GM18507 (cell line): Measurements from ENCODE around the gene PRG2.

Experiments used
- DNase-seq: peaks from one replicate; pipeline ENCODE4 v3.0.0; 2011; ENCODE audit warnings: low read depth; ENCODE audit not compliant: insufficient read length; ENCODE audit errors: extremely low spot score
- FAIRE-seq: peaks from 2 replicates; lab custom pipeline; 2011; peaks lifted over from hg19 to GRCh38; lab: Jason Lieb, UNC

Gene PRG2, protein sequence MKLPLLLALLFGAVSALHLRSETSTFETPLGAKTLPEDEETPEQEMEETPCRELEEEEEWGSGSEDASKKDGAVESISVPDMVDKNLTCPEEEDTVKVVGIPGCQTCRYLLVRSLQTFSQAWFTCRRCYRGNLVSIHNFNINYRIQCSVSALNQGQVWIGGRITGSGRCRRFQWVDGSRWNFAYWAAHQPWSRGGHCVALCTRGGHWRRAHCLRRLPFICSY

DNA sequence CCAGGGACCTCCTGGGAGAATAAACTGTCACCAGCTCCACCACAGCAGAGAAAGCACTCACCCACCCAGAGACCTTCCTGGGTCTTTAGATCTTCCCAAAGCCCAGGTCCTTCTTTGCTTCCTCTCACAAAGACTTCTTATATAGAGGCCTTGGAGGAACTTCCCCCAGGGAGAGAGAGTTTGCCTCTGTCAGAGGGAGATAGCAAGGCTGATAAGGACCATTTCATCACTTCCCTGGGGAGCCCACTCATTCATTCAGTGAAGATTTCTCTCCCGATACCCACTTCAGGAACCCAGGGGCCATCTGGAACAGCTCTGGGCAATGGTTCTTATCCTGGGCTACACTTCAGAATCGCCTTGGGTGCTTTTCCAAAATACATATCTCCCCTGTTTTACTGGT lies at the start of gene PRG2:
Gene PRG2, minus strand, starts transcription at position 116 of the 400 bp plus-strand sequence. CDS start 706 bp downstream, outside the sequence.
- FAIRE-seq, result no peak

DNA sequence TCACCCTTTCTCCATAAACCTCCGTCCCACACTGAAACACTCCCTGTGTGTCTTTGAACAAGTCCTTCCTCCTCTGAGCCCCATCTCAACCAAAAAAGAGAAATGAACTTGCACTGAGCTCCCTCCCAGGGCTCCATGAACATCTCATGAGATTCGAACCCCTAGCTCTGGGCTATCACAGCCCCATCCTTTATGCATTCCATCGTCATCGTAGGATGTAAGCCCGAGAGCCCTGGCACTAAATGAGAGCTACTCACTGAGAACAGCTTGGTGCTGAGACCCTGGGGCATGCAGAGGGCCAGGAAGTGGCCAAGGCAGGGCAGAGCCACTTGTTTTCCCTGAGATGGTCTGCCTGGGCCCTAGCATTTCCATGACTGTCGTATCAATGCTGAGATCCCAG lies 49.3 kb upstream of the PRG2 start:
- DNase-seq, result no peak
- FAIRE-seq, result no peak

More for the DNA sequence above, at the start of gene PRG2:
- DNase-seq, result no peak

DNA sequence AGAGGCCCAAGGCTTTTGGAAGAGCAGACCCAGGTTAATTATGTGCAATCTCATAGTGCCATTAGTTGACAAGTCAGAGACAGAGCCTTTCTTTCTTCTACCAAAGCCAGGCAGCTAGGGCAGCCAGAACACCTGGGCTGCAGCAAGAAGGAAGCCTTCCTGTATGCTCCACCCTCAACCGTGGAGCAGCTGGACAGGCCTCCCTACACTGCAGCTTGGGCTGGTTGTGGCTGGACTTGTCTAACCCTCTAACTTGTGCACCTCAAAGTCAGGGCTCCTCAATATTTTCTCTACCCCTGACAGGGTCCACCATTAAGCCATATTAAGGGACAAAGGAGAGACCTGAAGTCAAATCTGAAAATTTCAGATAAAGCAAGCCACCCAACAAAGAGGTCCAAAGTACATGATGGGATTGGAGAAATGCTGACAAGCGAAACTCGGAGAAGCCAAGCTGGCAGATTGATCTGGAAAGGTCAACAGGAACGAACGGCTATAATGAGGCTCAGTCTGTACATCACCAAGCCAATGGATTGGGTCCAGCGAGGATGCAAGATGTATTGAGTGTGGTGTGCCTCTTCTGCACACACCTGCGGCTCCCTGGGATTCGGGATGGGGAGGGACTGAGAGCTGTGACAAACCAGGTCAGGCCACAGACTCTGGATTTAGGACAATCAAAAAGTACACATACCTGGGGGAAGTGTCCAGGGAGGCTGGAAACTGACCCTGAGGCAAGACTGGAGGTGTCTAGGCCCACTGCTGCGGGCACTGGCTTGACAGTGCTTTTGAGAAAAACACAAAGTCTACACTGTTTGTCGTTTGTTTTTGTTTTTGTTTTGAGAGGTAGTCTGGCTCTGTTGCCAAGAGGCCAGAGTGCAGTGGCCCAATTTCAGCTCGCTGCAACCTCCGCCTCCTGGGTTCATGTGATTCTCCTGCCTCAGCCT lies 48.2 kb upstream of the PRG2 start:
- no peak for DNase-seq
- no peak for FAIRE-seq

DNA sequence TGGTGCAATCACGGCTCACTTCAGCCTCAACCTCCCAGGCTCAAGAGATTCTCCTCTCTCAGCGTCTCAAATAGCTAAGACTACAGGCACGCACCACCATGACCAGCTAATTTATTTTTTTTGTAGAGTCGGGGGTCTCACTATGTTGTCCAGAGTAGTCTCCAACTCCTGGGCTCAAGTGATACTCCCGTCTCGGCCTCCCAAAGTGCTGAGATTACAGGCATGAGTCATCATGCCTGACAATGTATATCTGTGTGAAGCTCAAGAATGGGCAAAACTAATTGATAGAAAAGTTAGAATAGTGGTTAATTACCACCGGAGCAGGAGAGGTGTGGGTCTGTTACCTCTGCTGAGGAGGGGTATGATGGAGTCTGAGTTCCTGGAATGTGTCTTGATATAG lies 45.6 kb upstream of the PRG2 start:
- FAIRE-seq, result no peak

DNA sequence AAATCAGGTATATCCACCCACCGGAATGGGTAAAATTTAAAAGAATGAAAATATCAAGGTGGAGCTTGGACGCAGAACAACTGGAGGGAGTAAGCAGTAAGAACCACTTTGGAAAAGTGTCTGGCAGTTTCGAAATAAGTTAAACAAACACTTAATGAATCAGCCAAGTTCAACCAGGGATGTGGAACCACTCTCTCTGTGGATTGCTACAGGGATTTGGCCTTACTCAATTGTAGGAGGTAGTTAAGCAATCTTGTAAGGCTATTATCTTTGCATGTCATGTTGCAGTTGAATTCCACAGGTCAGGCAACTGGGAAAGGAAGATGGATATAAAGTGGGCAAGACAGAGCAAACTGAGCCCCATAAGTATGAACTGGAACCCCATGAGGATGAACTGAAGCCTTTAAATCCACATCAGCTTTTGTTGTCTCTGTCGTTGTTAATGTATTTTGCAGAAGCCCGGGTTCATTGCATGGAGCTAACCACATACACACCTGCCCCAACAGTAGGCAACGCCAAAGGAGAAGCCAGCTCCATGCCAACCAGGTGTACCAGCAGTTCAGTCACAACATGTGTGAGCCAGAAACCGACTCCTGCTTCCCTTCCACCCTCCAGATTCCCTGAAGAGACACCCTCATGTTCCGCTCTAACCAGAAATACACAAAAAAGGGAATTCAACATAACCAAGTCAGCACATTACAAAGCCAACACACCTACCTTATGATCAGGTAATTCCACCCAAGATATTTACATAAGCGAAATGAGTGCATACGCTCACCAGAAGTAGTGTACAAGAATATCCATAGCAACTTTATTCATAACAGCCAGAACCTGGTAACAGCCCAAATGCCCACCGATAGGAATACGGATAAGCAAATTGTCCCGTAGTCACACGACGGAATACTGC lies 44.4 kb upstream of the PRG2 start:
- DNase-seq, result no peak
- FAIRE-seq, result no peak

More for the DNA sequence above, 45.6 kb upstream of the PRG2 start:
- DNase-seq, result no peak

DNA sequence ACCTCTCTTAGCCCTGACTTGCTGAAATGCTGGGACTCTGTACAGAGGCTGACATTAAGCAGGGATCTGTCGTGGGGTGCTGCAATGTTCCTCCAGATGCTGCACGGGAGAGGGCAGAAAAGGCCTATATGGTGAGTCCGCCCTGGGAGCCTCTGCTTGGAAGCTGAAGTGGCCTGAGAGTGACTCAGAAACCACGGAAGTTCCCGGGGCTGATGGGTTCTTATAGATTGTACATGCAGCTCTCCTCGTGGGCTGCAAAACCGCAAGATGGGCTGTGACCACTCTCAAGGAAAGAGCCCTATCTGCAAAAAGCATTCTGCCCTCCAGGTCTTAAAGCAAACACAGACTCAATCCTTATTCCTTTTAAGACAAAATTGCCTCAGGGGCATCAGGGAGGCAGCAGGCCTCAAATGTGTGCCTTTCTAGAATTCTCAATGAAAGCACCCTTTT lies 42.3 kb upstream of the PRG2 start:
- FAIRE-seq, result no peak

DNA sequence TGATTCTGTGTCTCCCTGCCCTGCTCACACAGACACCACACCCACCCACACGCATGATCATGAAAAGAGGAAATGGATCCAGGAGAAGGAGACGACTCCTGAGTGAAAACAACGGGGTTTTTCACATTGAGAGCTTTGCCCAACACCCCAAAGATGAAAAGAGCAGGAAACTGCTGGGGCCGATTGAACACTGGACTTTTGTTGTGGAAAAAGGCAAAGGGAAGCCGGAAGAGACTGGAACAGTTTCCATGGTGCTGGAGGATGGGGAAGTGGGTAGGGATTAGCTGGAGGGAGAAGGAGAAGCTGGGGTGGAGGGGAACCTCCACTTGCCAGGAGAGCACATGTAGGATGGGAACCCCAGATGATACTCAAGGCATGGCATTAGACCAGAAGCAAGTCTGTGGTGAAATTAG lies 41.7 kb upstream of the PRG2 start:
- no peak for FAIRE-seq

More for the DNA sequence above, 42.3 kb upstream of the PRG2 start:
- no peak for DNase-seq

DNA sequence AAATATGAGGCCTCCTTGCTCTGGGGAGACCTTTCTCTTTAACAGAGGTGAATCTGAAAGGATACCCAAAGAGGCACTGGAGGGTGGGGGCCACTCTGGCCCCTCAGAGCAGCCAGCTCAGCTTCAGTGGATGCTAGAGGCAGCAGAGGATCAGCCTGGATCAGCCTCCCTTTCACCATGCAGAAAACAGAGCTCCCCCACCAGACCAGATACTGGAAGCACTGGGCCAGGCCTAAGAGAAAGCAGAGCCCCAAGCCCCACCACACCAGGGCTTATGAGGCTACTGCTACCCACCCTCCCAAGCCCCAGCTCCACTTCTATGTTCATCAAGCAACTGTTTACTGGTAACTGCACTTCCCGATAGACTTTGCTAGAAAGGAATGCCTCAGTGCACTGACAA lies 40.5 kb upstream of the PRG2 start:
- DNase-seq, result no peak
- FAIRE-seq, result no peak

More for the DNA sequence above, 41.7 kb upstream of the PRG2 start:
- no peak for DNase-seq

DNA sequence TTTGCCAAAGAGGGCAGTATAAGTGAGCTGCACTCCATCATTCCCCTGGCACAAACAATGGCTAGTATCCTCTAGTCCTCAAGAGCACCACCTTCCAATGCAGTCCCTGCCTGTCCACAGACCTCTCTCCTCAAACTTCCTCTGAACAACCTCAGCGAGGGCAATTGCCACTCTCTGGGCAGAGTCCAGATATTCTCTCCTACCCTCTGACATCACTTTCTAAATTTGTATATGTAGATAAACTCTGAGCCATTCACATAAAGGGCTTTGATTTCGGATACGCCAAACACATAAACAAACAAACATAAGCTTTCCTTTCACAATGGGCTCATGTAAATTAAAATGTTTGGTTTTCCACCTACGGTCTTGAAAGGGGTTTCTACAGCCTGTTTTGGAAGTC lies 39.5 kb upstream of the PRG2 start:
- DNase-seq (no peak), FAIRE-seq (no peak)

DNA sequence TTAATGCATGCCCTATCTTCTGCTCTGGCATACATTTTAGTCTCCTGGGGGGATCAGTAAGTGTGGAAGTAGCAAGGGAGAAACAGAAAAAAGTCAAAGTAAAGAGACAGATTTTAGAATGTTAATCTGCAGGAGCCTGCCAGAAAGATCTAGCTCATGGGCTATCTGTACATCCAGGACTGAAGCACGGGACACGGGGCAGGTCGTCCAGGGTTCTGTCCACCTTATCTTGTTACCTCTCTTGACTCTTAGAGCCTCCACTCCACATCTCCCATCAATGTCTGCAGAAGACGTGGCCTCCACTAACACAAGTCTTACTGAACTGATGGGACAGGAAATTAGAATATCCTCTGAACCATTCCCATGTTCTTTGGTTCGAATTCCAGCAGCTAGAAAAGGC lies 38.2 kb upstream of the PRG2 start:
- FAIRE-seq (no peak), DNase-seq (no peak)

DNA sequence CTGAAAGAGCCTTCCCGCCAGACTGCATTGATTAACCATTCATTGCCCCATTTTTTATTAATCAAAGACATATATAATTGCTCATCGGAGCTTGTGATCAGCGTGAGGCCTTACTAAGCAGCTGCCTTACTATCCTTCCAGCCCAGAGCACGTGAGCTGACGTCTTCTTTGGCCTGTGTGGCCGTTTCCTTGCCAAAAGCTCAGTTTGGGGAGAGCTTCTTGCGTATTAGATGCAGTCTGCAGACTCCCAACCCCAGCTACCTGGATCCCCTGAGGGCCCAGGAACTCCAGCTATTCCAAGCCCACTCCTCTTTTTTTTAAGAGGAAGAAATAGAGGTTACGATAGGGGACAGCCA lies 37.3 kb upstream of the PRG2 start:
- DNase-seq (no peak), FAIRE-seq (no peak)

DNA sequence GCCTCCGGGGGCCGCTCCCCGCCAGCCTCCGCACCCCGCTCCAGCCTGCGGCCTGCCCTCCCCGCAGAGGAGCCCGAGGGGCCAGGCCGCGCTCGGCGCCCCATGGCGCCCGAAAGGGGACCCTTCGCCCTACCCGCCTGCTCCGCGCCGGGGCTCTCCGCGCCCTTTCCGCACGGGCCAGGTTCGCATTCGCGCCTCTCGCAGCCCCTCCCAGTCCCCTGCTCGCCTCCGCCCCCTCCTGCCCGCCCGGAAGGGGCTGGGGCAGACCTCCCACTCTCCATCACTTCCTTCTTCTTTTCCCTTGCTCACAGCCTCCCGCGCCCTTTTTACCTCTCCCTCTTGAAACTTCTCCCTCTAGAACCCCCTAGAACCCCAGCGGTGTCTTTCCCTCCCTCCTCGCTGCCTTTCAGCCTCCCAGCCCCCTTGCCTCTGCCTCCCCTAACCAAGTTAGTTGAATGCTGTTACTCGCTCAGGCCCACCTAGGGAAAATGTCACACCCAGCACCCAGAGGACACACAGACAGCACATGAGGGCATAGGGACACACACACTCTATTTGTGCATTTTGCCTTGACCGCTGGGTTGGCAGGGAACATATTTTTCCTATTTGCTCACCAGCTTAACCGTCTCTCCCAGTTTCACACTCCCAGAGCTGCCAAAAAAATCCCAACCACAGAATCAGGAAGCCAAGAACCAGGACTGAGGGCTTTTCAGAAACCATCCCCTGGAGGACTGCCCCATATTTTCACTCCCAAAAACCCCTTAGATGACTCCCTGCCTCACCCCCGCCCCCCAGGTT lies 36.7 kb upstream of the PRG2 start, which contains the start of gene SLC43A3:
Gene SLC43A3, minus strand, starts transcription at position 193 of the 798 bp plus-strand sequence. CDS start 949 bp downstream, outside the sequence.
- FAIRE-seq (peak; percentile 92), DNase-seq (peak; percentile 51)

DNA sequence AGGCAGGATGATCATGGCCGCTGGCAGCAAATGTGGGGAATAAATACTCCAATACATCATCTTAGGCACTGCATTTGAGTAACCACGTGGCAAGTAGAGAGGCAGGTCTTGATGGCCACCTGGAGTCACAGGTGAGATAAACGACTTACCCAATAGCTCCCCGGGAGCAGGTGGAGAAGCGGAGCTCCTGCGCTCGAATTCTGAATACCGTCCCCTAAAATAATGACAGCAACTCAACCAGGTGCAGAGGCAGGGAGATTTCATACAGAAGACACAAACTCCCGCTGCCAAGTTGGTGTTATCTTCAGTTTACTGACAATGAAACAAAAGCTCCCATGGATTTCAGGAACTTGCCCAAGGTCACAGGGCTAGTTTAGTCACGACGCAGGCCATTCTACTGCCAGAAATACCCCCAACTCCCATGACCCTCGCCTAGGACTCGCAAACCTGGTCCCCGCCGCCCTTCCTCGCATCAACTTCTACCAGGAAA lies 36.0 kb upstream of the PRG2 start:
- DNase-seq (no peak), FAIRE-seq (peak; percentile 72)

DNA sequence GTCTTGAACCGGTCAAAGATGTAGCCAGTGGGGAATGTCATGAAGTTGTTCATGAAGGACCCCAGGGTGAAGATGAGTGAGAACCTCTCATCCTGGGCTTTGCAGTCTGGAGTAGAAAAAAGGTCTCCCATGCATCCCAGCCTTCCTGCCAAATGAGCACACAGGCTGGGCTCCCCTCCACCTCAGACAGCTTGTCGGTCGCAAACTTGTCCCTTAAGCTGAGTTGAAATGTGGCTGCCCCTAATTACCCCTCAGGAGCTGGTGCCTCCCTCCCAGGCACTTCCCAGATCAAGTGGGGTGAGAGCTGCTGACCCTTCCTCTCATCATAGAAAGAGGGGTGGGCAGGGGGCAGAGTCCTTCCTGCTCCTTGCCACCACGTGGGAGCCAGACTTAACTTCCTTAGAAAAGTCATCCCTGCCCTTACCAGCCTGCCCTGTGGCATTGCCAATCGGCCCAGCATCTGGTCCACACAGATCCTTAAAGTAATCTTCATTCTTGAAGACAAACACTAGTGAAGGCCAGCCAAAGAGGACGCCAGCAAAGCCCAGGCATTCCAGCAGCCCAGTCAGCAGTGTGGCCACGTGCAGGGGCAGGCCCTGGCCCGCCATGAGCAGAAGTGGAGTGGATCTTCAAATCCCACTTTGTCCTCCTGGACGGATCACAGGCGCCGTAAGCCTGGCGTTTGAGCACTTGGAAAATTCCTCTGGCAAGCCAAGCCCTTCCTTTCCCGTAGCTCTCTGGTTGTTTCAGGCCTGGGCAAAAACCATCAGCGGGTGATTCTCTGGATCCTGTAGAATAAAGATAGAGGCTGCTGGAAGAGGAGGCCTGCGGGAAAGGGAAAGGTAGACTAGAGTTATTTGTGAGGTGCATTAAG lies 35.4 kb upstream of the PRG2 start:
- no peak for DNase-seq

DNA sequence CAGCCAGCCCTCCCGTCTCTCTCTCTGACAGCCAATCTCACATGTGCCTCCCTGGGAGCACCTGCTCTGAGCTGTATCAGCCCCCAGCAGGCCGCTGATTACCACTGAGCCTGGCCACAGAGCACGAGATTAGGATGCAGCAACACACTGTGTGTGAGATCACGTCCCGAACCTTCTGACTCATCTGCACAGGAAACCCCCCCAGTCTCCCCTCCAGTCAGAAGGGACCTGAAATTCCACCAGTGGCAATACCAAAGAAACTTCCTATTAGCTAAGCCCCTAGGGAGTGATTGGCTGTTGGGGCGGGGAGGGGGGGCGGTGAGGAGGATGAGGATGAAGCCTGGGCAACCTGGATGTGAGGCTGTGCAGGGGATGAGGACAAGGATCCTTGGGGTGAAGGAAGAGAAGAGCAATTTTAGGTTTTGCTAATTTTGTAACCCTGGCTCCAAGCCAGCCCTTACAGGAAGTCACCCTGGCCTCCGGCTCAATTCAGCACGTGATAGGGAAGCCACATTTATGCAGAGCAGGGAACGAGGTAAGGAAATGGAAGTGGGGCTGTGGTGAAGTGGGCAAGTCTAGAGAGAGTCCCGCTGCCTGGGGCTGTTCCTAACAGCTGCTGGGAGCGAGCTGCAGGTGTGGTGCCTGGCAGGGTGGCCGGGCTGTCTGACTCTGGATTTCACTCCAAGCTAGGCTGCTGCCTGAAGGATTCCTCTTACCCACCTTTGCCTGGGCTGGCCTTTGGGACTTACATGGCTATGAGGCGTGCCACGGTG lies 34.5 kb upstream of the PRG2 start:
- DNase-seq, result peak; percentile 64
- FAIRE-seq, result peak; percentile 98

More for the DNA sequence above, 35.4 kb upstream of the PRG2 start:
- no peak for FAIRE-seq

DNA sequence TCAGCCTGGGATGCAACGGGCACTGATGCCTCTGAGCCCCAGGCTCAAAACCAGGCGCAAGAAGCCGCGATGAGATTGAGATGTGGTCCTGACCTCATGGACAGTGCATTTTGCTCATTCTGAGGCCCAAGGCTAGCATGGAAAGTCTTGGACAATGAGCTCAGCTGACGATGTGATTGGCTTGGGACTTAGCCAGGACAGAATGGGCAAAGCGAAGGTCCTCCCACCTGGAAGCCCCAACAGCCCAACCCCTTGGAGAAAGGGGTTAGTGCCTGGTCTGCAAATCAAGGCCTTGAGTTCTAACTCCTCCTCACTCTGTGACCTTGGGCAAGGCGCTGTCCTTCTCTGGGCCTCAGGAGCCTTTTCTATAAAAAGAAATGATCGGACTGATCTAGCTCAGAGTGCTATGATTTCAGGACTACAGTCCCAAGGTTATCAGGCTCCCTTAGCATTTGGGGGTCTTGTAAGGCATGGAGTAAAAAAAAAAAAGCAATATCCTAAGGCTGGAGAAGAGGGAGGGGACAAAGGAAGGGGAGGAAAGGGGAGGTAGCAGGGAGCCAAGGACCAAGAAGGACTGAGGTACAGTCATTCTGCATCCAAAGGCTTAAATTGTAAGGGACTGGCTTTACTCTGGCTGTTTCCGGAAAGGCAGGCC lies 33.8 kb upstream of the PRG2 start:
- FAIRE-seq (no peak), DNase-seq (no peak)

DNA sequence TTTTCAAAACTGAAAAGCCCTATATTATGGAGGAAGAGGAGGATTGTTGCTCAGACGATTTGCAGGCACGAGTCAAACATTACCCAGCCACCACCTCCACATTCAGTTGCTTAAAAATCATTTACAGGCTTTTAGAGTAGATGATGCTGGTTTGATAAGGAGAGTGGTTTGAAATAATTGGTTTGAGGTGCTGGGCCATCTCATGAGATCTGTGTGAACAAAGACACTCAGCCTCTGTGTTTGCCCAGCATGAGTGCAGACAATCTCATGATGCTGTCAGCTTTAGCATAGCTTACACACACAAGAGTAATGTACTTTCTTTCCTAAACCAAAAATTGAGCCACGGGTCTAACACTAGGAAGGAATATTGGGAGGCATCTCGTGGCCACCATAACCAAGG lies 32.2 kb upstream of the PRG2 start:
- DNase-seq, result no peak
- no peak for FAIRE-seq
